Keratinocyte (primary cell): ENCODE measurements around the gene CA5A. TPM values are rescaled to one million over a fixed set of nuclear protein-coding genes. Genes with fewer than 3 reads are reported as not detected.
"Not testable (repeated sequence)": the region's sequence is repeated elsewhere in the genome, so short reads cannot be mapped to it uniquely, and the experiment has no call there.

Experiments used
- DNase-seq: peaks from one replicate; pipeline ENCODE4 v3.0.0-alpha.2; 2011; ENCODE audit warnings: low read depth, missing footprints, low spot score
- FAIRE-seq: peaks from 2 replicates; lab custom pipeline; 2011; peaks lifted over from hg19 to GRCh38; lab: Jason Lieb, UNC
- H2AFZ ChIP-seq: 2 replicates; pipeline ENCODE4 v1.6.0; 2012; ENCODE audit warnings: low read length, control low read depth, inconsistent platforms; ENCODE audit not compliant: control insufficient read depth
- H3K27ac ChIP-seq: 2 replicates; pipeline ENCODE4 v1.5.1; 2011; ENCODE audit warnings: low read length; ENCODE audit not compliant: control insufficient read depth, insufficient read depth
- H3K27me3 ChIP-seq: 3 replicates; pipeline ENCODE4 v1.6.0; 2011; ENCODE audit warnings: low read length; ENCODE audit not compliant: control insufficient read depth, insufficient read depth; ENCODE audit errors: extremely low read depth
- H3K36me3 ChIP-seq, 2 experiments: 2 replicates in 1 of 2; 3 replicates in 1 of 2; pipeline ENCODE4 v1.5.1; 2011; ENCODE audit warnings: low read length in 2 of 2, mild to moderate bottlenecking in 1 of 2; ENCODE audit not compliant: control insufficient read depth in 2 of 2, insufficient read depth in 2 of 2; ENCODE audit errors: extremely low read depth in 1 of 2
- H3K4me1 ChIP-seq: 3 replicates; pipeline ENCODE4 v1.5.1; 2011; ENCODE audit warnings: low read length; ENCODE audit not compliant: control insufficient read depth, insufficient read depth; ENCODE audit errors: extremely low read depth
- H3K4me2 ChIP-seq: 3 replicates; pipeline ENCODE4 v1.6.0; 2011; ENCODE audit warnings: low read depth, low read length; ENCODE audit not compliant: control insufficient read depth, insufficient read depth; ENCODE audit errors: extremely low read depth
- H3K4me3 ChIP-seq, 3 experiments: fragments of 200-600 bp in 1 of 3; sonication (generic) in 1 of 3; 2 replicates in 2 of 3; 3 replicates in 1 of 3; pipeline ENCODE4 v1.5.1; 2011 to 2016; ENCODE audit warnings: low read length in 3 of 3, mild to moderate bottlenecking in 3 of 3, control low read depth in 2 of 3, inconsistent platforms in 1 of 3, low read depth in 1 of 3, mixed read lengths in 1 of 3, mixed run types in 1 of 3, moderate library complexity in 1 of 3; ENCODE audit not compliant: control insufficient read depth in 2 of 3, insufficient read depth in 2 of 3; ENCODE audit errors: extremely low read depth in 1 of 3
- H3K79me2 ChIP-seq: 2 replicates; pipeline ENCODE4 v1.6.0; 2012; ENCODE audit warnings: low read length; ENCODE audit not compliant: control insufficient read depth, insufficient read depth
- H3K9ac ChIP-seq: 3 replicates; pipeline ENCODE4 v1.6.0; 2011; ENCODE audit warnings: low read length; ENCODE audit not compliant: control insufficient read depth, insufficient read depth; ENCODE audit errors: extremely low read depth
- H3K9me1 ChIP-seq: 3 replicates; pipeline ENCODE4 v1.6.0; 2011; ENCODE audit warnings: low read length; ENCODE audit not compliant: control insufficient read depth, insufficient read depth; ENCODE audit errors: extremely low read depth
- H3K9me3 ChIP-seq: 2 replicates; pipeline ENCODE4 v1.5.1; 2012; ENCODE audit warnings: low read depth, low read length; ENCODE audit not compliant: control insufficient read depth
- H4K20me1 ChIP-seq: 3 replicates; pipeline ENCODE4 v1.6.0; 2011; ENCODE audit warnings: low read length; ENCODE audit not compliant: control insufficient read depth, insufficient read depth; ENCODE audit errors: extremely low read depth
- CTCF ChIP-seq, 3 experiments: IDR thresholded peaks in 1 of 3; conservative IDR thresholded peaks in 1 of 3; optimal IDR thresholded peaks in 1 of 3; 2 replicates in 2 of 3; 3 replicates in 1 of 3; pipeline versions ENCODE3 to v1.5.1; 2011; ENCODE audit warnings: low read length in 3 of 3, mild to moderate bottlenecking in 3 of 3, moderate library complexity in 2 of 3, control low read depth in 1 of 3, inconsistent platforms in 1 of 3; ENCODE audit not compliant: insufficient read depth in 2 of 3; ENCODE audit errors: extremely low read depth in 1 of 3
- EZH2 ChIP-seq: IDR thresholded peaks from one replicate; pipeline ENCODE4 v1.6.1; 2012; ENCODE audit warnings: inconsistent platforms, mild to moderate bottlenecking, low read length, moderate library complexity
- dilution Hi-C: fragments of 300-500 bp; cut with MboI; formaldehyde crosslinking; loops from one replicate; pipeline ENCODE4 v1.7.0; 2020; ENCODE audit warnings: low sequenced_read_pairs; ENCODE audit not compliant: extremely low pct_ligation_motif_present
- polyA plus RNA-seq, 5 experiments: library from polyadenylated mRNA; depleted of rRNA in 3 of 5; stranded (reverse) in 3 of 5; stranded (forward) in 1 of 5; unstranded in 1 of 5; fragments of >200 nt; gene quantifications; 1 replicate in 1 of 5; 2 replicates in 3 of 5; 3 replicates in 1 of 5; pipeline versions ENCODE4 v1.2.1 to v1.2.3, GENCODE V29; 2011 to 2012; ENCODE audit warnings: missing spikeins in 2 of 5, low read depth in 1 of 5, low replicate concordance in 1 of 5

Gene CA5A
- polyA plus RNA-seq, 1 donor (not counting 4 experiments of a cell fraction or from before 2014, with no cell fraction given), result not detected

GRCh38 chr16:87860553-87861299 lies 75.6 kb downstream of the CA5A start:
- DNase-seq (no peak), FAIRE-seq (no peak)
- Histone ChIP-seq H2AFZ (no peak overlapping the region), H4K20me1 (peaks cover 76% of the 10 kb centered on the region), H3K79me2 (peaks cover 96% of the 10 kb centered on the region), H3K9me1 (no peaks in the 10 kb centered on the region), H3K4me1 (peaks cover 64% of the 10 kb centered on the region), H3K27me3 (no peaks in the 10 kb centered on the region), H3K9me3 (no peaks in the 10 kb centered on the region), H3K4me2 (no peak overlapping the region), H3K36me3 (peaks cover 9 to 30% of the 10 kb centered on the region in 2 experiments), H3K27ac (peak overlapping the region; percentile 26), H3K4me3 (no peak overlapping the region), H3K9ac (no peak overlapping the region)
- no peak for TF ChIP-seq CTCF (optimal IDR thresholded peaks at IDR 0.05 in 1 of 3, IDR thresholded peaks at IDR 0.05 in 1 of 3, conservative IDR thresholded peaks at IDR 0.05 in 1 of 3; ENCODE audit: extremely low read depth in 1 of 3, insufficient read depth in 2 of 3, low read length in 3 of 3)
- TF ChIP-seq EZH2, result no peak
- dilution Hi-C loops, result no loop called here

GRCh38 chr16:87858151-87858993 lies 78.0 kb downstream of the CA5A start:
- H3K27me3 ChIP-seq, dilution Hi-C loops, H2AFZ ChIP-seq, DNase-seq, H3K4me2 ChIP-seq, H3K9ac ChIP-seq, FAIRE-seq, H3K27ac ChIP-seq, H3K9me3 ChIP-seq, H3K4me3 ChIP-seq, H3K9me1 ChIP-seq: not testable (repeated sequence)
- Histone ChIP-seq H4K20me1 (peaks cover 74% of the 10 kb centered on the region), H3K4me1 (peaks cover 70% of the 10 kb centered on the region), H3K36me3 (peaks cover 9 to 35% of the 10 kb centered on the region in 2 experiments), H3K79me2 (peaks cover 95% of the 10 kb centered on the region)
